K562 (cell line): ENCODE data around the gene HAVCR1.
A peak's percentile ranks its signal among the peaks of the same experiment; 100 is the strongest.

Experiments used
- BACH1 ChIP-seq: fragments of 200-800 bp; sonication (Bioruptor generic); IDR thresholded peaks from 2 replicates; pipeline ENCODE4 v1.6.1; 2016; ENCODE audit warnings: missing genetic modification characterization, missing compliant biosample characterization
- CTCF ChIP-seq, 3 experiments: IDR thresholded peaks in 2 of 3; conservative IDR thresholded peaks in 1 of 3; 2 replicates each; pipeline ENCODE4 v1.5.1; 2011 to 2012; ENCODE audit warnings: low read length in 3 of 3, mild to moderate bottlenecking in 3 of 3, control low read depth in 2 of 3, improper control_type of control experiment in 1 of 3, inconsistent platforms in 1 of 3, low read depth in 1 of 3, mixed read lengths in 1 of 3, moderate library complexity in 1 of 3; ENCODE audit not compliant: insufficient read depth in 2 of 3
- FOSL1 ChIP-seq: fragments of 200-800 bp; sonication (Bioruptor generic); conservative IDR thresholded peaks from 2 replicates; pipeline ENCODE4 v1.6.1; 2016; ENCODE audit warnings: missing genetic modification characterization, missing compliant biosample characterization
- FOXK1 ChIP-seq: sonication (generic); formaldehyde crosslinking; IDR thresholded peaks from 2 replicates; pipeline ENCODE4 v1.8.0; 2022; ENCODE audit warnings: missing genetic modification reagents, mild to moderate bottlenecking, borderline replicate concordance
- FOXM1 ChIP-seq, 2 experiments: fragments of 450-650 bp in 1 of 2; sonication (generic) in 1 of 2; formaldehyde crosslinking in 1 of 2; IDR thresholded peaks; 2 replicates each; pipeline versions ENCODE4 v1.6.1 to v1.9.0; 2017 to 2022; ENCODE audit warnings: low read depth in 2 of 2, mild to moderate bottlenecking in 2 of 2, missing genetic modification reagents in 1 of 2, moderate library complexity in 1 of 2
- ZNF239 ChIP-seq: fragments of 250-450 bp; sonication (Bioruptor Pico); IDR thresholded peaks from 2 replicates; pipeline ENCODE4 v1.4.0; 2020; ENCODE audit warnings: mild to moderate bottlenecking
- ZNF311 ChIP-seq: fragments of 250-450 bp; sonication (Bioruptor Pico); IDR thresholded peaks from 2 replicates; pipeline ENCODE4 v1.4.0; 2020; ENCODE audit warnings: mild to moderate bottlenecking, moderate library complexity
- TF ChIP-seq, protein P1 (sequence below): fragments of 150-350 bp; conservative IDR thresholded peaks from 2 replicates; pipeline ENCODE4 v1.6.1; 2014; ENCODE audit warnings: low read length

DNA sequence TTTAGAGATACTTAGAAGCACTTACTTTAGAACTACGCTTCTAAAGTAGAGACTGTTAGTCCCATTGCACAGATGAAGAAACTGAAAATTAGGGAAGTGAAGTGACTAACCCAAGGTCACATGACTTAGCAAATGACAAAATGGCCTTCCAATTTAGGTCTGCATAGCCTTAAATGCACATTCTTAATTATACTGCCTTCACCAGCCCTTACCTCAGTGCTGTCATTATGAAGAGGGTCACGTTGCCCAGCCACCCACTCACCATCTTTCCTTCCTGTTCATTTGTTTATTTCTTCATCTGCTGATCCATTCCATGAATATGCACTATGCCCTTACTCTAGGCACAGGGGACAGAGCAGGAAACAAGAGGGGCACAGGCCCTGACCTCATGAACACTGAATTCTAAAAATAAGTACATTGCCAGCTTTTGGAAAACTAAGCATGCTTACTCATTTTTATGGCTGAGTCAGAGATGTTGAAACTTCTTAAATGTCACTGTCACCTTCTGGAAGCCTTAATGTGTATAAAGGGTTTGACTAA is 41.3 kb upstream of the HAVCR1 start:
- no peak for TF ChIP-seq CTCF (IDR thresholded peaks at IDR 0.05 in 2 of 3, conservative IDR thresholded peaks at IDR 0.05 in 1 of 3; ENCODE audit: insufficient read depth in 2 of 3, low read depth in 1 of 3, low read length in 3 of 3)
- TF ChIP-seq FOXM1 (IDR thresholded peaks at IDR 0.05; ENCODE audit: low read depth), result no peak
- no peak for TF ChIP-seq FOXM1 (CRISPR knock-in tag; IDR thresholded peaks at IDR 0.05; ENCODE audit: low read depth)
- TF ChIP-seq ZNF311 (CRISPR knock-in tag), result no peak
- no peak for TF ChIP-seq BACH1 (tag)
- TF ChIP-seq ZNF239 (CRISPR knock-in tag), result no peak
- TF ChIP-seq FOSL1 (tag), result peak; percentile 57
- TF ChIP-seq, protein P1, sequence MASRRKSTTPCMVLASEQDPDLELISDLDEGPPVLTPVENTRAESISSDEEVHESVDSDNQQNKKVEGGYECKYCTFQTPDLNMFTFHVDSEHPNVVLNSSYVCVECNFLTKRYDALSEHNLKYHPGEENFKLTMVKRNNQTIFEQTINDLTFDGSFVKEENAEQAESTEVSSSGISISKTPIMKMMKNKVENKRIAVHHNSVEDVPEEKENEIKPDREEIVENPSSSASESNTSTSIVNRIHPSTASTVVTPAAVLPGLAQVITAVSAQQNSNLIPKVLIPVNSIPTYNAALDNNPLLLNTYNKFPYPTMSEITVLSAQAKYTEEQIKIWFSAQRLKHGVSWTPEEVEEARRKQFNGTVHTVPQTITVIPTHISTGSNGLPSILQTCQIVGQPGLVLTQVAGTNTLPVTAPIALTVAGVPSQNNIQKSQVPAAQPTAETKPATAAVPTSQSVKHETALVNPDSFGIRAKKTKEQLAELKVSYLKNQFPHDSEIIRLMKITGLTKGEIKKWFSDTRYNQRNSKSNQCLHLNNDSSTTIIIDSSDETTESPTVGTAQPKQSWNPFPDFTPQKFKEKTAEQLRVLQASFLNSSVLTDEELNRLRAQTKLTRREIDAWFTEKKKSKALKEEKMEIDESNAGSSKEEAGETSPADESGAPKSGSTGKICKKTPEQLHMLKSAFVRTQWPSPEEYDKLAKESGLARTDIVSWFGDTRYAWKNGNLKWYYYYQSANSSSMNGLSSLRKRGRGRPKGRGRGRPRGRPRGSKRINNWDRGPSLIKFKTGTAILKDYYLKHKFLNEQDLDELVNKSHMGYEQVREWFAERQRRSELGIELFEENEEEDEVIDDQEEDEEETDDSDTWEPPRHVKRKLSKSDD, result no peak
- TF ChIP-seq FOXK1, result no peak
